Glomerular visceral epithelial cell (primary cell): Measurements from ENCODE around the gene GAB2.

Experiments
- DNase-seq: peaks from one replicate; pipeline ENCODE4 v3.0.0-alpha.2; 2016; ENCODE audit errors: extremely low spot score

The GAB2 gene

DNA sequence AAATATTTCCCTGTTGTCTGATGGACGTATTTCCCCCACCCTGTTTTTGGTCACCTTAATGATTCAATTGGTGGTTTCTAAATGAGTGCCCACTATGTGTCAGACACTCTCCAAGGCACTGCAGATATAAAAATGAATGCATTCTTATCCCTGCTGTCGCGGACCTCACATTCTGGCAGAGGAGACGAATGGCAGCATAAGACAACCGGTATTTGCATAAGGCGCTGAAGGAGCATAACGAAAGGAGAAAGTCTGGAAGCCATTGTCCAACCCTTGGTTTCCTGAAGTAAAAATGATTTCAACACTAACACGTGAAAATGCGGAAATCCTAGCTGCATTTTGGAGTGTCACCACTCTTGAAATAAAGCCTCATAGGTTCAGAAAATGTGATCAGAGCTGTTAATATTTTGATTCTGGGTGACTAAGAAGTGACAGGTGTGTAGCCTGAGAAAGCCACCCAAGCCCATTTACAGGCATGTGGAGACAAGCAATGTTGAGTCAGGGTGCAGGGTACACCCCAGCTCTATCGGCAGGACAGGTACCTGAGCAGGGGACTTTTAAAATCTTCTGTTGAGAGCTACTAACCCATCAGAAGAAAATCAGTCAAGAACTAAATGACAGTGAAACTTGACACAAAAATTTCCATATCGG lies 10.1 kb upstream of the GAB2 start:
- no peak for DNase-seq

DNA sequence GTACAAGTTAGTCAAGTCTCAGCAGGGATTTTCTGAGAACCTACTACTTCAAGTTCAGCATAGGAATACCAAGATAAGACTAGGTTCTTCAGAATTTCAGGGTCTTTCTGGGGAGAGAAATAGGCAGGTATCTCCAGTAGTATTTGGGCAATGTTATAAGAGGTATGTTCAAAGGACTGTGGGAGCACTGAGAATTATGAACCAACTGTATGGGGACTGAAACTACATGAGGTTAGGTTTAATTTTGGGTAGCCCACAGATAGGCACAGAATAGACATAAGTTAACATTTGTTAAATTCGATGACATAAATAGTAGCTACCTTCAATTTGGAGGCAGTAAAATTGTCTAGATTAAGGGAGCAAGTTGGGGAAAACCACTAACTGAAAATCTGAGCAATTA lies 9.2 kb upstream of the GAB2 start:
- DNase-seq: no peak

DNA sequence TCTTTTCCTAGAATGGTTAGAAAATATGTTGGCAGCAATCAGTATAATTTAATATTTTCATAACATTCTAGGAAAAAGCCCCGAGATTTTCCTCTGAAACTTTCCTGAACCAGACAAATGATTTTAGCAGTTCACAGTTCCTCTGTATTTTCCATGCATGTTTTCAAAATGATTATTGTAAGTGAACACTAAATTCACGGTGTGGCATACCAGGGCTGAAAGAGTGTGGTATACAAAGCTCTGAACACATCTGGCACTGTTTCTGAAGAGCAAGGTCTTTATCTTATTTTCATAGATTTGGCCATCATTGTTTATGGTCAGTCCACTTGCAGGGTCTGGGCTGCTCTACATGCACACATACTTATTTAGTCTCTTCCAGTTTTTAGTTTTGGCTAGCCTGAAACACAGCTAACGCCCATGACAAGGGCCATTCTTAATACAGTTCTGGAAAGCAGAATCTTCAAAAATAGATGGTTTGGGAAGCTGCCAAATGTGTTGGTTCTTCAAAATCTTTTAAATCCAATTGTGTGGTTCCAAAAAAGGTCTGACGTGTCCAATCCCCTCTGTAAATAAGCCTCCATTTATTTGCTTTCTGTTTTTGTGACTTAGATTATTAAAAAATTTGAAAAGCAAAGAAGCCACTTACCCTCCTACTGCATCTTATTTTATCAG lies 7.9 kb upstream of the GAB2 start:
- no peak for DNase-seq

DNA sequence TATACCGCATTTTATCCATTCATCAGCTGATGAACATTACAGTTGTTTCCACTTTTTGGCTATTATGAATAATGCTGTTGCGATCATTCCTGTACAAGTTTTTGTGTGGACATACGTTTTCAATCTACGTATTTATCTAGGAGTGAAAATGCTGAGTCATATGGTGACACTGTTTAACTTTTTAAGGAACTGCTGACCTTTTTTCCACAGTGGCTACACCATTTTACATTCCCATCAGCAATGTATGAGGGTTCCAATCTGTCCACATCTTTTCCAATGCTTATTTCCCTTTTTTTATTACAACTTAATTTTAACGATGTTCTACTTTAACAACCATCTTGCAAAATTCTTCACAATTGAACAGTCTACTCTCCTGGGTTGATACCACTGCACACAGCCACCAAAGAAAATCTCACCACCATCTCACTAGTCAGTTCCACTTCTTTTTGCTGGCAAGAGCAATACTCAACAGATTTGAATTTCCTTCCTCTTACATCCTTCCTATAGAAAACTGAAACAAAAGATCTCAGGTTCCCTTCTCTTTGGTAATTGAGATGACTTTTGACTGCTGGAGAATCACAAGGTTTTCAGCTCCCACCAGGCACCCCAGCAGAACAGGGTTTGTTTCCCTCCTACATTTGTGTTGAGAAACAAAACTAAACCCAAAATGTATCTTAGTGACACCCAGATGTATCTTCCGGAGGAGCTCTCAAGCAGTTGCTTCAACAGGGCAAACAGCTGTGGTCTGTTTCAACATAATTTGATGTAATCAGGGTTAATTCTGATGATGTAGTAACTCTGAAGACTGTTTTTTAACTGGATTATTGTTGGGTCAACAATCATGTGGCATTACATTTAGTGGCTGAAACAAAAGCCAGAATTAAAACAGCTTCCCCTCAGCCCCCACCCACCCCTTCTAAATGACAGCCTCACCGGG lies 7.0 kb upstream of the GAB2 start:
- no peak for DNase-seq

DNA sequence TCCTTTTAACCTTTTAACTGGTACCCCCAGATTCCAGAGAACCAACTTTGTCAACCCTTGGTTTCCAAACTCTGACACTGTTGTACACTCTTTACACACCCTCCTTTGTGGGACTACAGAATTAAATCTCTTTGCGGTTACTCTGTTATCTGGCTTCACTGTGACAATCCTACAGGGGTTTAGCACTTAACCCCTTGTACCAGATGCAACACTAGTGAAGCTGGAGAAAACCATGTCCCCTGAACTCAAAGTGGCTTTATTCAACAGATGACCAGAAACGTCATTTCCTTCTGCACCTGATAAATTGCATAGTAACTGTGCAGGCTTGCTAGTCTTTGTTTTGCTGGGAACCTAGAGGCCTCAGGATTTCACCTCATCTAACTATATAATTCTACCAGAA lies 5.6 kb upstream of the GAB2 start:
- no peak for DNase-seq

DNA sequence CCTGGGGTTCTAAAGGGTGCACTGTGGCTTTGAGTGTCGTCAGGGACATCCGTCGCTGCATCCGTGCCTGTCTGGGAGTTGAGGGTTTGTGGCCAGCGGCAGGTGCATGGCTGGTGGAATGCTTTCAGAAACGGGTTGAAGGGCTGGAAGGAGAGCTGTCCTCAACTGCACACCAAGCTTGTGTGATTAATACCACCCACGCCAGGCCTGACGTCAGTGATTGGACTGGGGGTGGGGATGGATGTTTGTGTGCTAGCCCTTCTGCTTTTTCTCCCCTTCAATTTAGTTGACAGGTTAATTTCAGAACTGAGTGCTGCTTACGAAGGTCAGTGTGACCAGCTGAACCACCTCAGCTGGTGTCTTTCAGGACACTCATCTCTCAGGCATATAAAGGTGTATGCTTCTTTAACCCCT lies 3.2 kb upstream of the GAB2 start:
- peak; percentile 54 for DNase-seq

DNA sequence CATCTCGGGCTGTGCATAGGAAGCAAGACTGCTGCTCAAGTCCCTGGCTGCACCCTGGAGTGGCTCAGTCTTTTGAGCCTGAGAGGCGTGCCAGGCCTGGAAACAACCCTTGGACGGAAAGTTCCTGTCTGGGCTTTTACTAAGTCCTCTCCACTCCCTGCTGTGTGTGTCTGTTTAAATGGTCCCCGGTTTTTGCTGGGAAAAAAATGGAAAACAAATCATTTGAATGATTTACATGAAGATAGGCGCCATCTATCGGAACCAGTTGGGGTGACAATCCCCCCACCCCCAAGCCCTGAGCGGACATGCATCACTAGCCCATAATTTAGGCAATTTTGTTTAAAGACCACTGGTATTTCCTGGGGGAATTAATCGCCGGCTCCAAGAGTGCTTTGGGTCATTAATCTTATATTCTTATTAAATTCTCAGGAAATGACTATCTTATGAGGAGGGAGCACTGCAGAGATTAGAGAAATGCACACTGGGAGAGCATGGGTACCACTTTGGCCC lies 2.7 kb upstream of the GAB2 start:
- DNase-seq: peak; percentile 70

DNA sequence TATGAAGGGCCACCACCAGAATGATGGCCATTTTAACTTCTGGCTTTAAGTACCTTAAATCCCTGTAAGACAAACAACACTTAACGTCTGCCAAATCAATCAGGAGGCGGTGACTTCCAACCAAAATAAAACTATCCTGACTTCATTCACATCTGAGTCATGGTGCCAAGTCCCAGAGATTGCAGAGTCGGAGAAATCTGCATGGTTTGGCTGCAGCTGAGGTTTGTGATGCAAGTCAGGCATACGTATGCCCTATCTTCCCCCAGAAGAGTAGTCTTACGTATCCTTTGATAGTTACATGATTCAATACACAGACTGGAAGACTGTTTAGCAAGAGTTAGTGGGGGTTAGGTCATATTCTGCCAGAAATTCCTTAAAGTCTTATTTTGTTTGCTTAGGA lies 1.7 kb upstream of the GAB2 start:
- peak; percentile 74 for DNase-seq

DNA sequence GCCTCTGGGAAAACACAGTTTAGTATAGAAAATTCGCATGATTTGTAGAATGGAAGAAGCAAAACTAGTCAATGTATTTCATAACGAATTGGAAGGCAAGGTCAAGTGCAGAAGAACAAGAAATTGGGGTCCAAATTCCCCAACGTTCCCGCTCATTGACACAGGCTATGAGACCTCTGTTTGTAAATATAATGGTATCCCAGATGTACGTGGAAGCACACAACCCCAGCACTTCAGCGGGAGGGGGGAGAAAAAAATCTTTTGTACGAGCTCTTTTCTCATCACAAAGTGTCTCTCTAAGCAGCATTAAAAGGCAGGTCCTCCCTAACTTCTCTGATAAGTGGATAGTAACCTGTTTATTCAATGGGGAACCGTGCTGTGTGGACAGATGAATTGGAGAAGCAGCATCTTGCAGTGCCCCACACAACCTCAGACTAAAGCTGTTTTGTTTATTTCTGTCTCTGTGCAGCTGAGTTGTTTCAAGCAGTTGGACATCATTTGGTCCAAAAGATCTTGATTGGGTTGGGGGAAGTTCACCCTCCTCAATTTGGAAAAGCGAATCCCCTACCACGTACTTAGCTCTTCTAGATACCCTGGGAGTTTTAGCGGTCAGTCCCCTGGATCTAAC lies 1.1 kb upstream of the GAB2 start:
- DNase-seq: no peak

DNA sequence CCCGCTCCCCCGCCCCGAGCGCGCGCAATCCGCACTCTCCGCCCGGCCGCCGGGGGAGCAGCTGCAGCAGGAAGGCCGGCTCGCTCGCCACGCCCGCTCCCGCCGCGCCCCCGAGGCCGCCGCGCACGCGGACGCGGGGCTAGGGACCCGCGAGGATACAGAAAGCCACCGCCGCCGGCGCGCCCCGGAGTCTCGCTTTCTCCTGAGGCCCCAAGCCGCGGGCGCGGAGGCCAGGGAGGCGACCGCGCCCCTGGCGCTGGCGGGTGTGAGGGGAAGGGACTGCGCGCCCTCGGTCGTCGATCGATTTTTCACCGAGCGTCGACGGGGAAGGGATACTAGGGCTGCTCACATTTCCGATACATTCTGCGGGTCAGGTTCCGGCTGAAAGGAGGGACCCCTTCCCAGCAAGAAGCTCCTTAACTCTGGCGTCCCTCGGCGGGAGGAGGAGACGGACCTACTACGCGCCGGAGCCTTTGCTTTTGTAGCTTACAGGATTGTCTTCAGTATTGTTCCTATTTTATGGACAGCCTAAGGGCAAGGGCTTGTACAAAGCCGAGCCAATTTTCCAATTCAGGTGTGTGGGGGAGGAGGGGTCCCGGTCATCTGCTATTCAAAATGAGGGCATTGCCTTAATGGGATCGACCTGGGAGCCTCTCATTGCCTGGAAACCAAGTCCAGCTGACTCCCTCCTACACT lies 416 bp upstream of the GAB2 start:
- peak; percentile 81 for DNase-seq

DNA sequence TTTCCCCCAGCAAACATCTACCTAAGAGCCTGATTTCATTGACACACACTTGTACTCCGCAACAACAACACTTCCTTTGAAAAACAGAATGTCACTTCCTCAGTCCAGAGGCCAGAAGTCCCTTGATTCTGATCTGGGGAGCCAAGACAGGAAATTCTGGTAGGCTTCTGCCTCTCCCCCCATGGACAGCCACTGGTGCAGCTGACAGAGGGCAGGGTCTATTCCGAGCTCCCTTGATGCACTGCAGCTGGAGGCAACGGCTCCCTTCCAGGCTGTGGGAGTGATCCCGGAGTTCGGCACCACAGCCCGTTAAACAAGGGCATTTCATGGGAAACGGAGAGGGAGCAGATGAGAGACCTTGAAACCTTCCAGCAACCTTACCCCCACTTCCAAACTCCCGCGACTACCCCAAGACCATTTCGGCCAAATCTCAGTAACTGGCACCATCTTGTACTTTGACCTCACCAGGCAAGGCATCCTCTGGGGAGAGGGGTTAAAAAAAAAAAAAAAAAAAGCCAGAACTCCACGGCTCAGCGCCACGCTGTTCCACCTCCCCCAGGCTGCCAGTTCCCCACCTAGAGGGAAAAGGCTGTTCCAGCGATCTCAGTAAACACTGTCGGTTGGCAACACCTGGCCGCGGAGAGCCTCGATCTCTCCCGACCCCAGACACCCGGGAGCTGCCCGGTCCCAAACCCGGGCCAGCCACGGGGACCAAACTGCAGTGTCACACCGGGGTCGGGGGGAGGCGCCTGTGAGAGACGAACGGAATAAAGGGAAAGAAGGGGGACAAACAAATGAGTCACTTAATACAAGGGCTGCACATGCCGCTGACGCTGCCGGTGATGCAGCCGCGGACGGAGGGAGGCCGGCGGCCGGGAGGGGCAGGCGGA lies 1.1 kb downstream of the GAB2 start:
- DNase-seq: peak; percentile 77

DNA sequence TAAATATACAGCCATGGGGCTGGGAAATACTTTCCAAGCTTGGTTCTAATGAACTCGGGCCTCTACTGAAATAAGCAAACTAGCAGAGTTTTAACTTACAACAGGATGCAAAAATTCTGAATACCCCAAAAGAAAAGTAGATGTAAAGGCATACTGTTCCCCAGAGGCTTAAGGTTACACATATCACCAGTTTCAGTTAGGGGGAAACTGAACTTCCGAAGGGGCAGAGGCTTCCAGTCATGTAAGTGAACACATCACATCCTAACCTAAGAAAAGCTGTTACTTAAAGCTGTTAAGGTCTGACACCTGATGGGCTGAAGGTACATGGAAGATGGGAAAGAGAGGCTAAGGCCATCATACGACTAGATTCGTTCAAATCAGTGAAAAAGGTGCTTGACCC lies 2.3 kb downstream of the GAB2 start:
- no peak for DNase-seq

DNA sequence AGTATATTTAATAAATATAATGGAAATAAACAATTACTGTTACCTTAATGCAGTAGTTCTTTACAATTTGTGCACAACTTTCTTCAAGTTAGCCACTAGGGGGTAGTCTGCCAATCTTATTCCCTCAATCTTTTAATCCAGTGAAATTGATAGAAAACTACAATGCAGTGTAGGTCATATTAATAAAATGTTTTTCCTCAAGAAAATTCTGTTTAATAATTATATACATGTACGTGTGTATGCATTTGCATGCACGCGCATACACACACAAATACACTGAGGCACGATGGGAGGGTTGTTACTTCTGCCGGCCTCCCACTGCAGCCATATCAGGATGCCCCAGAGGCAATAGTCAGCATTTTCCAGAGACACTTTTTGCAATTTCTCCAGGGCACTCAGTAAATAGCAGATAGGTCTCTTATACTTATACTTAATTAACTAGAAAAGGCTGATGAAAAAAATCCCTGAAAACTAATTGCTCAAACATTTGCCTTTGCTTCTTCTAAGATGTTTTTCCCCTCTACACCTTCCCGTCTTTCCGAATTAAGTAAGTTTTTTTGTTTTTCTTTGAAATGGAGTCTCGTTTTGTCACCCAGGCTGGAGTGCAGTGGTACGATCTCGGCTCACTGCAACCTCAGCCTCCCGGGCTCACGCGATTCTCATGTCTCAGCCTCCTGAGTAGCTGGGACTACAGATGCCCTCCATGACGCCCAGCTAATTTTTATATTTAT lies 3.1 kb downstream of the GAB2 start:
- no peak for DNase-seq

DNA sequence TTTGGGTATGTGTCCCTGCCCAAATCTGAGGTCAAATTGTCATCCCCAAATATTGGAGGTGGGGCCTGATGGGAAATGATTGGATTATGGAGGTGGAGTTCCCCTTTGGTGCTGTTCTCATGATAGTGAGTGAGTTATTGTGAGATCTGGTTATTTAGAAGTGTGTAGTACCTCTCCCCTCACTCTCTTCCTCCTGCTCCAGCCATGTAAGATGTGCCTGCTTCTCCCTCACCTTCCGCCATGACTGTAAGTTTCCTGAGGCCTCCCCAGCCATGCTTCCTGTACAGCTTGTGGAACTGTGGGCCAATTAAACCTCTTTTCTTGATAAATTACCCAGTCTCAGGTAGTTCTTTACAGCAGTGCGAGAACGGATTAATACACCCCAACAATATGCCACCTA lies 9.0 kb downstream of the GAB2 start:
- no peak for DNase-seq

DNA sequence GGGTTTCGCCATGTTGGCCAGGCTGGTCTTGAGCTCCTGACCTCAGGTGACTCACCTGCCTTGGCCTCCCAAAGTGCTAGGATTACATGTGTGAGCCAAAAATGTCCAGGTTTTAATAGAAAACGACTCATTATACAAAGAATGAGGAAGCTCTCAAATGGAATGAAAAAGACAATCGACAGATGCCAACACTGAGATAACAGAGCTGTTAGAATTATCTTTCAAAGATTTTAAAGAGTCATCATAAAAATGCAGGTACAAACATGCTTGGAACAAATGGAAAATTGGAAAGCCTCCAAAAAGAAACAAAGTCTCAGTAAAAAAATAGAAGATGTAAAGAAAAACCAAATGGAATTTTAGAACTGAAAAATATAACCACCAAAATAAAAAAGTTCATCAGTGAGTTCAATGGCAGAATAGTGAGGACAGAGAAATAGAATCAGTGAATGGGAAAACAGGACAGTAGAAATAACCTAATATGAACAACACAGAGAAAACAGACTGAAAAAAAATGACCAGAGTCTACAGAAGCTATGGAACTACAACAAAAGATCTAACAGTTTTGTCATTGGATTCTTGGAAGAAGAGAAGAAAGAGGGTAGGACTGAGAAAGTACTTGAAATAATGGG lies 10.9 kb downstream of the GAB2 start:
- DNase-seq: peak; percentile 38

DNA sequence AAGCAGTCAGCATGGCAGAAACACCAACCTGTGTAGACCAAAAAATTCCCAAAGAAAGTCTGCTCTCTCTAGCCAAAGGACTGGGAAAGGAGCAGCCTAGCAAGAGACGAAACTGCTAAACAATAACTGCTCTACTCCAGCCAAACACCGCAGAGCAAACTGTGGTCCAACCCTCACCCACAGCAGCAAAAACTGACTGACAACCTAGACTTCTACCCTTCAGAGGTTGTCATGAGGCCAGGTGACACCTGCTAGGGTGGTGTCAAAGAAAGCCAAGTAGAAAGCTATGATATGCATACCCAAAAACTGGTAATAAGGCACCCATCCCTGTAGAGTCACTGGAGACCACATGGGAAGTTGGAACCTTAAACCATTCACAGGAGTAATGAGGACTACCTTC lies 11.8 kb downstream of the GAB2 start:
- DNase-seq: no peak

DNA sequence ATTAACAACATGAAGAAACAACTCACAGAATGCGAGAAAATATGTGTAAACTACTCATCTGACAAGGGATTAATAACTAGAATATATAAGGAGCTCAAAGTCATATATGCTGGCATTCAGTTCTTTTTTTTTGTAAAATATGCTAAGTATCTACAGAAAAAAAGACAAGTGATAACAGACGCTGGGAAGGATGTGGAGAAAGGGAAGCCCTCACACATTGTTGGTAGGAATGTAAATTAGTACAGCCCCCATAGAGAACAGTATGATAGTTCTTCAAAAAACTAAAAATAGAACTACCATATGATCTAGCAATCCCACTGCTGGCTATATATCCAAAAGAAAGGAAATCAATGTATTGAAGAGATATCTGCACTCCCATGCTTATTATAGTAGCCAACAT lies 13.8 kb downstream of the GAB2 start:
- DNase-seq: no peak

DNA sequence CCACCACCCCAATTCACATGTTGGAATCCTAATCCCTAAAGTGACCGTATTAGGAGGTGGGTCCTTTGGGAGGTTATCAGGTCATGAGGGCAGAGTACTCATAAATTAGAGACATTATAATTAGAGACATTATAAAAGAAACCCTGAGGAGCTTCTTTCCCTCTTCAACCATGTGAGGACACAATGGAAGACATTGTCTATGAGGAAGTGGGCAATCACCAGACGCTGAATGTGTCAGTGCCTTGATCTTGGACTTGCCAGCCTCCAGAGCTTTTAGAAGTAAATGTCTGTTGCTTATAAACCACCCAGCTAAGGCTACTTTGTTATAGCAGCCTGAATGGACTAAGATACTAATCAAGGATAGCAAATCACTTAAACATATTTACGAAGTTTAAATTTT lies 14.8 kb downstream of the GAB2 start:
- no peak for DNase-seq

DNA sequence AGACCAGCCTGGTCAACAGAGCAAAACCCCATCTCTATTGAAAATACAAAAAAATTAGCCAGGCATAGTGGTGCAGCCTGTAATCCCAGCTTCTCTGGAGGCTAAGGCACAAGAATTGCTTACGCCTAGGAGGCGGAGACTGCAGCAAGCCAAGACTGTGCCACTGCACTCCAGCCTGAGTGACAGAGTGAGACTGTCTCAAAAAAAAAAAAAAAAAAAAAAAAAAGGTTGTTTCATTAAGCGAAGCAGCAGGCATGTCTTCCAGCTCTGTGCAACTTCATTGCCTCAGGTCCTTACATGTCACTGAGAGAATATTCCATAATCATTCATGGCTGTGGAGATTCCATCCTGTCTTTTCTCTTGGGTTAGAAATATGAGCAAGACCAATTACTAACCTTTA lies 16.9 kb downstream of the GAB2 start:
- DNase-seq: no peak
